NCI-H2171 (cell line): ENCODE results near the gene SUN2.

Experiments used
- DNase-seq: peaks from one replicate; lab custom pipeline; 2025; lab: John Stamatoyannopoulos, UW

Gene SUN2

GRCh38 chr22:38777087-38777671, 21.4 kb upstream of the SUN2 start:
- DNase-seq = no peak

- DNase-seq = no peak
These were observed 20.3 kb upstream of the SUN2 start for GRCh38 chr22:38776086-38776485.

GRCh38 chr22:38775656-38776055, 19.9 kb upstream of the SUN2 start:
- no peak for DNase-seq

GRCh38 chr22:38774496-38775166, 18.8 kb upstream of the SUN2 start:
- DNase-seq = no peak

- no peak for DNase-seq
These were observed 17.7 kb upstream of the SUN2 start for GRCh38 chr22:38773363-38773946.

GRCh38 chr22:38772623-38772873, 16.8 kb upstream of the SUN2 start:
- no peak for DNase-seq

GRCh38 chr22:38770257-38770949, 14.6 kb upstream of the SUN2 start:
- DNase-seq = no peak

- no peak for DNase-seq
These were observed 12.2 kb upstream of the SUN2 start for GRCh38 chr22:38768036-38768435.

- no peak for DNase-seq
These were observed 11.5 kb upstream of the SUN2 start for GRCh38 chr22:38767313-38767712.

- peak; percentile 61 for DNase-seq
These were observed 10.4 kb upstream of the SUN2 start for GRCh38 chr22:38766076-38766777.

- DNase-seq = peak; percentile 71
These were observed 6.8 kb upstream of the SUN2 start for GRCh38 chr22:38762551-38762983.

GRCh38 chr22:38761202-38762162, 5.7 kb upstream of the SUN2 start:
- DNase-seq = no peak

GRCh38 chr22:38760477-38761201, 4.8 kb upstream of the SUN2 start:
- peak; percentile 93 for DNase-seq

- no peak for DNase-seq
These were observed 3.2 kb upstream of the SUN2 start for GRCh38 chr22:38759005-38759404.

GRCh38 chr22:38758276-38758945, 2.6 kb upstream of the SUN2 start:
- peak; percentile 87 for DNase-seq

GRCh38 chr22:38757464-38757757, 1.6 kb upstream of the SUN2 start:
- no peak for DNase-seq

- DNase-seq = no peak
These were observed 1.1 kb upstream of the SUN2 start for GRCh38 chr22:38756711-38757463.

GRCh38 chr22:38755155-38755910, 465 bp downstream of the SUN2 start:
- DNase-seq = no peak

GRCh38 chr22:38754751-38755154, 1.0 kb downstream of the SUN2 start:
- no peak for DNase-seq
